ENCODE results near the gene ECHDC3. TPM values are rescaled to one million over a fixed set of nuclear protein-coding genes. Genes with fewer than 3 reads are reported as not detected.
A peak's percentile ranks its signal among the peaks of the same experiment; 100 is the strongest.

Gene ECHDC3
- total RNA-seq, 1 experiment from 2014 or later = 13.0 TPM

DNA sequence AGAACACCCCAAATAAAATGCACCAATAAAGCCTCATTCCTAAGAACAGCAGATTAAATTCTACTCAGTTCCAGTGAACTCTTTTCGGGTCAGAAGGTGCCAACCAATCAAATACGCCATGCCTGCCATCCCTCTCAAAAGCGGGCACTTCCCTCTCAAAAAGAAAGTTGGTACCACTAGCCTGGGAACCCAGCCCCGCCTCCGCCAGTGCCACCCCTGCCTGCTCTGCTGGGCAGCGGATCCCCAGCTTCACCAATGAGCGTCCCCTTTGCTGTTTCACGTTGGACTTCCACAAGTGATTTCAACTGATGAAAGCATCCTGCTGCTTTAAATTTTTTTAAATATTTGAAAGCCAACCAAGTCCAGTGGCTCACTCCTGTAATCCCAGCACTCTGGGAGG, 47.8 kb downstream of the ECHDC3 start:
- peaks cover 14 to 21% of the 10 kb centered on the region in 2 experiments for H3K4me1 ChIP-seq (ENCODE audit: control insufficient read depth in 1 of 2, insufficient read depth in 2 of 2, low read length in 2 of 2)
- no peaks in the 10 kb centered on the region for H4K20me1 ChIP-seq (ENCODE audit: insufficient read depth)
- no peak overlapping the region for H3K9ac ChIP-seq (ENCODE audit: low read length)
- intact Hi-C loops (cut with micrococcal nuclease) = loop anchor here (10.0 kb wide), 1 partner anchor 925 kb away; no protein-coding TSS in a partner anchor
- H2AFZ ChIP-seq (ENCODE audit: low read depth, low read length, poor library complexity, severe bottlenecking) = no peak overlapping the region
- no peaks in the 10 kb centered on the region for H3K36me3 ChIP-seq (ENCODE audit: control insufficient read depth in 1 of 2, insufficient read depth in 2 of 2, low read length in 2 of 2)
- H3K79me2 ChIP-seq (ENCODE audit: insufficient read depth, low read length) = no peaks in the 10 kb centered on the region
- ChIA-PET POLR2A (no interaction called here), RAD21 (ENCODE audit: low non-redundant PET in 1 of 2, low total read pairs in 2 of 2, uncharacterized antibody in 2 of 2, unreplicated experiment in 2 of 2) (no interaction called here), CTCF (interaction anchor here (1.4 to 1.7 kb wide), 2 partner anchors 30 to 197 kb away, joined by 4 to 9 read pairs; no protein-coding TSS in a partner anchor)
- no peak overlapping the region for H3K4me3 ChIP-seq (replicated peaks in 1 of 2; ENCODE audit: low read depth in 1 of 2, low read length in 2 of 2)
- no peaks in the 10 kb centered on the region for H3K9me2 ChIP-seq (ENCODE audit: insufficient read depth)
- H3K27me3 ChIP-seq (ENCODE audit: insufficient read depth, low read length) = no peaks in the 10 kb centered on the region
- no peak overlapping the region for H3K27ac ChIP-seq (ENCODE audit: low read depth, low read length)
- DNase-seq (ENCODE audit: low read depth, low spot score) (no peak), ATAC-seq (no peak)
- no peak for TF ChIP-seq POLR2AphosphoS5 (IDR thresholded peaks at IDR 0.05; ENCODE audit: low read depth, low read length)
- TF ChIP-seq, protein P1, sequence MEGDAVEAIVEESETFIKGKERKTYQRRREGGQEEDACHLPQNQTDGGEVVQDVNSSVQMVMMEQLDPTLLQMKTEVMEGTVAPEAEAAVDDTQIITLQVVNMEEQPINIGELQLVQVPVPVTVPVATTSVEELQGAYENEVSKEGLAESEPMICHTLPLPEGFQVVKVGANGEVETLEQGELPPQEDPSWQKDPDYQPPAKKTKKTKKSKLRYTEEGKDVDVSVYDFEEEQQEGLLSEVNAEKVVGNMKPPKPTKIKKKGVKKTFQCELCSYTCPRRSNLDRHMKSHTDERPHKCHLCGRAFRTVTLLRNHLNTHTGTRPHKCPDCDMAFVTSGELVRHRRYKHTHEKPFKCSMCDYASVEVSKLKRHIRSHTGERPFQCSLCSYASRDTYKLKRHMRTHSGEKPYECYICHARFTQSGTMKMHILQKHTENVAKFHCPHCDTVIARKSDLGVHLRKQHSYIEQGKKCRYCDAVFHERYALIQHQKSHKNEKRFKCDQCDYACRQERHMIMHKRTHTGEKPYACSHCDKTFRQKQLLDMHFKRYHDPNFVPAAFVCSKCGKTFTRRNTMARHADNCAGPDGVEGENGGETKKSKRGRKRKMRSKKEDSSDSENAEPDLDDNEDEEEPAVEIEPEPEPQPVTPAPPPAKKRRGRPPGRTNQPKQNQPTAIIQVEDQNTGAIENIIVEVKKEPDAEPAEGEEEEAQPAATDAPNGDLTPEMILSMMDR (IDR thresholded peaks at IDR 0.05 in 2 of 3, conservative IDR thresholded peaks at IDR 0.05 in 1 of 3; ENCODE audit: borderline replicate concordance in 1 of 3, insufficient read depth in 1 of 3, low read depth in 2 of 3, low read length in 2 of 3) = no peak
- no peak for TF ChIP-seq CBX3 (IDR thresholded peaks at IDR 0.05; ENCODE audit: low read depth)
- TF ChIP-seq EZH2phosphoT487 (IDR thresholded peaks at IDR 0.05; ENCODE audit: borderline replicate concordance) = no peak
- BruUV-seq (replicated peaks) = no TSS peak
- no peak overlapping the region for H3K4me2 ChIP-seq (ENCODE audit: low read length)
- H3K9me3 ChIP-seq (ENCODE audit: control insufficient read depth in 1 of 2, insufficient read depth in 1 of 2, low read depth in 1 of 2, low read length in 2 of 2) = no peaks in the 10 kb centered on the region

DNA sequence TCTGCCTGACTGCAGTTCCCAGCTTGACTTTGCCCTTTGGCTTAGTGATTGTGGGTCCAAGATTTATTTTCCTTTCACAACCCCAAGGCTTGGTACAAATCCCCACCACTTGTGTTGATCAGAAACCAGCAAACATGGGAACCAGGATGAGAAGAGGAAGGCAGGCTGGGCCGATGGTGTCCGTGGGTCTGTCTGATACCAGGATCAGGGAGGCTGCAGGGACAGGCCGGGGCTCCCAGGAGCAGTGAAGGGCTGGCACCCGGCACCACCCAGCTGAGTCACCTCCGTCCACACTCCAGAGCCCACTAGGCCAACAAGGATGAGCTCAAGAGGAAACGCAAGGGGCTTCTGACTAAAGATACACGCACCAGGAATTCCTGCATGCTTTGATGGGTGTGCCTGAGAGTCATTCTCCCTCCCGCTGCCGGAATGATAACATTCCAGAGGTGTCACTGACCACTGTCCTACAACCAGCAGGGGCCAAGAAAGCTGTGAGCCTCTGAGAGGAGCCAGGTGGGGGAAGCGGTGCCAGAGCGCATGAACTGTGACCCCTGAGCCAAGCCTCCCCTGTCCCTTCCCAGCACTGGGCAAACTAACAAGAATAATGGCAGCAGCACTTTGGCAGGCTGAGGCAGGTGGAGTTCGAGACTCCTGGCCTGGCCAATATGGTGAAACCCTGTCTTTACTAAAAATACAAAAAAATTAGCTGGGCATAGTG, 51.7 kb downstream of the ECHDC3 start:
- Histone ChIP-seq H3K4me1 (ENCODE audit: control insufficient read depth in 1 of 2, insufficient read depth in 2 of 2, low read length in 2 of 2) (peaks cover 14 to 45% of the 10 kb centered on the region in 2 experiments), H2AFZ (ENCODE audit: low read depth, low read length, poor library complexity, severe bottlenecking) (no peak overlapping the region), H3K9me2 (ENCODE audit: insufficient read depth) (no peaks in the 10 kb centered on the region), H3K27me3 (ENCODE audit: insufficient read depth, low read length) (no peaks in the 10 kb centered on the region), H3K9ac (ENCODE audit: low read length) (peak overlapping the region; percentile 56), H3K27ac (ENCODE audit: low read depth, low read length) (peak overlapping the region; percentile 68), H3K9me3 (ENCODE audit: control insufficient read depth in 1 of 2, insufficient read depth in 1 of 2, low read depth in 1 of 2, low read length in 2 of 2) (no peaks in the 10 kb centered on the region), H4K20me1 (ENCODE audit: insufficient read depth) (no peaks in the 10 kb centered on the region), H3K36me3 (ENCODE audit: control insufficient read depth in 1 of 2, insufficient read depth in 2 of 2, low read length in 2 of 2) (no peaks in the 10 kb centered on the region), H3K79me2 (ENCODE audit: insufficient read depth, low read length) (no peaks in the 10 kb centered on the region), H3K4me2 (ENCODE audit: low read length) (peak overlapping the region; percentile 69), H3K4me3 (replicated peaks in 1 of 2; ENCODE audit: low read depth in 1 of 2, low read length in 2 of 2) (peak overlapping the region; percentile 5 to 42)
- BruUV-seq (replicated peaks) = TSS peak; percentile 95
- ChIA-PET POLR2A (interaction anchor here (1.1 to 2.5 kb wide), 3 partner anchors 21 to 27 kb away, joined by 4 to 8 read pairs (median 4); no protein-coding TSS in a partner anchor), RAD21 (ENCODE audit: low non-redundant PET in 1 of 2, low total read pairs in 2 of 2, uncharacterized antibody in 2 of 2, unreplicated experiment in 2 of 2) (interaction anchor here in 1 of 2 experiments (0.8 kb wide), 1 partner anchor 193 kb away, joined by 3 read pairs; no protein-coding TSS in a partner anchor), CTCF (interaction anchor here (1.0 to 3.9 kb wide), 5 partner anchors 11 to 1305 kb away, joined by 3 to 43 read pairs (median 13); no protein-coding TSS in a partner anchor)
- DNase-seq (ENCODE audit: low read depth, low spot score) = peak; percentile 86
- intact Hi-C loops (cut with micrococcal nuclease) = loop anchor here (1.0 to 10.0 kb wide), 4 partner anchors 27 to 921 kb away; no protein-coding TSS in a partner anchor
- peak; percentile 86 for ATAC-seq
- TF ChIP-seq, protein P1 (IDR thresholded peaks at IDR 0.05 in 2 of 3, conservative IDR thresholded peaks at IDR 0.05 in 1 of 3; ENCODE audit: borderline replicate concordance in 1 of 3, insufficient read depth in 1 of 3, low read depth in 2 of 3, low read length in 2 of 3) = no peak; a peak in 1 of 6 replicates
- TF ChIP-seq JUND (IDR thresholded peaks at IDR 0.05) (peak; percentile 76), SP1 (IDR thresholded peaks at IDR 0.05; ENCODE audit: low read depth) (peak; percentile 91), TCF7L2 (IDR thresholded peaks at IDR 0.05; ENCODE audit: borderline replicate concordance, extremely low read depth, insufficient read depth, insufficient read length) (peak; percentile 41), CEBPB (IDR thresholded peaks at IDR 0.05; ENCODE audit: low read depth) (no peak), CBX3 (IDR thresholded peaks at IDR 0.05; ENCODE audit: low read depth) (no peak; the same call in 1 of the 2 replicates), POLR2AphosphoS5 (IDR thresholded peaks at IDR 0.05; ENCODE audit: low read depth, low read length) (peak; percentile 50; the same call in 1 of the 2 replicates)
- TF ChIP-seq, protein P2, sequence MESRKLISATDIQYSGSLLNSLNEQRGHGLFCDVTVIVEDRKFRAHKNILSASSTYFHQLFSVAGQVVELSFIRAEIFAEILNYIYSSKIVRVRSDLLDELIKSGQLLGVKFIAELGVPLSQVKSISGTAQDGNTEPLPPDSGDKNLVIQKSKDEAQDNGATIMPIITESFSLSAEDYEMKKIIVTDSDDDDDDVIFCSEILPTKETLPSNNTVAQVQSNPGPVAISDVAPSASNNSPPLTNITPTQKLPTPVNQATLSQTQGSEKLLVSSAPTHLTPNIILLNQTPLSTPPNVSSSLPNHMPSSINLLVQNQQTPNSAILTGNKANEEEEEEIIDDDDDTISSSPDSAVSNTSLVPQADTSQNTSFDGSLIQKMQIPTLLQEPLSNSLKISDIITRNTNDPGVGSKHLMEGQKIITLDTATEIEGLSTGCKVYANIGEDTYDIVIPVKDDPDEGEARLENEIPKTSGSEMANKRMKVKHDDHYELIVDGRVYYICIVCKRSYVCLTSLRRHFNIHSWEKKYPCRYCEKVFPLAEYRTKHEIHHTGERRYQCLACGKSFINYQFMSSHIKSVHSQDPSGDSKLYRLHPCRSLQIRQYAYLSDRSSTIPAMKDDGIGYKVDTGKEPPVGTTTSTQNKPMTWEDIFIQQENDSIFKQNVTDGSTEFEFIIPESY (IDR thresholded peaks at IDR 0.05; ENCODE audit: extremely low read depth, insufficient replicate concordance, low read length) = no peak
